HEK293 (cell line): ENCODE data around the gene FFAR2.

Experiments
- CTCF ChIA-PET: fragments of 350-600 bp; formaldehyde crosslinking; extraction: SDS; loops from one replicate; lab custom pipeline; 2021; ENCODE audit warnings: antibody characterized with exemption; lab: Yijun Ruan, JAX
- POLR2A ChIA-PET: fragments of 300-600 bp; formaldehyde crosslinking; extraction: SDS; loops from one replicate; lab custom pipeline; 2020; ENCODE audit warnings: antibody characterized with exemption, inconsistent platforms; lab: Yijun Ruan, JAX
- H3K27ac ChIP-seq: fragments of 200-500 bp; sonication (Bioruptor generic); 2 replicates; pipeline ENCODE4 v1.5.1; 2014; ENCODE audit warnings: low read depth, low read length, control low read depth, inconsistent platforms; ENCODE audit errors: extremely low read depth
- H3K36me3 ChIP-seq, 2 experiments: fragments of 200-500 bp in 1 of 2; sonication (Bioruptor generic) in 1 of 2; 1 replicate in 1 of 2; 2 replicates in 1 of 2; pipeline ENCODE4 v1.5.1; 2014 to 2017; ENCODE audit warnings: inconsistent platforms in 2 of 2, low read length in 2 of 2; ENCODE audit not compliant: control insufficient read depth in 2 of 2, insufficient read depth in 1 of 2
- H3K4me1 ChIP-seq: fragments of 200-500 bp; sonication (Bioruptor generic); 2 replicates; pipeline ENCODE4 v1.5.1; 2014; ENCODE audit warnings: mild to moderate bottlenecking, low read length, inconsistent platforms; ENCODE audit not compliant: control insufficient read depth, insufficient read depth
- H3K4me3 ChIP-seq: 2 replicates; pipeline ENCODE4 v1.5.1; 2011; ENCODE audit warnings: low read depth, mild to moderate bottlenecking, control low read depth, low read length, moderate library complexity
- H3K9me3 ChIP-seq: fragments of 200-500 bp; sonication (Bioruptor generic); 2 replicates; pipeline ENCODE4 v1.5.1; 2014; ENCODE audit warnings: low read depth, low read length, inconsistent platforms; ENCODE audit not compliant: control insufficient read depth, insufficient read depth
- TSHZ1 ChIP-seq: fragments of 450-650 bp; formaldehyde crosslinking; IDR thresholded peaks from 2 replicates; pipeline ENCODE4 v1.5.1; 2016; ENCODE audit warnings: missing biosample characterization, missing genetic modification characterization, borderline replicate concordance
- YY1 ChIP-seq: fragments of 450-650 bp; formaldehyde crosslinking; IDR thresholded peaks from 2 replicates; pipeline ENCODE4 v1.5.1; 2018; ENCODE audit warnings: missing biosample characterization, missing genetic modification characterization
- ZBTB17 ChIP-seq: fragments of 450-650 bp; formaldehyde crosslinking; IDR thresholded peaks from 2 replicates; pipeline ENCODE4 v1.5.1; 2016; ENCODE audit warnings: missing biosample characterization, missing genetic modification characterization
- ZIC2 ChIP-seq: fragments of 450-650 bp; formaldehyde crosslinking; IDR thresholded peaks from 2 replicates; pipeline ENCODE4 v1.5.1; 2016; ENCODE audit warnings: missing biosample characterization, missing genetic modification characterization
- ZNF138 ChIP-seq: fragments of 450-650 bp; formaldehyde crosslinking; IDR thresholded peaks from 2 replicates; pipeline ENCODE4 v1.5.1; 2016; ENCODE audit warnings: missing biosample characterization, missing genetic modification characterization, borderline replicate concordance
- ZNF19 ChIP-seq: fragments of 450-650 bp; formaldehyde crosslinking; IDR thresholded peaks from 2 replicates; pipeline ENCODE4; 2016; ENCODE audit warnings: missing biosample characterization, missing genetic modification characterization, low read depth
- ZNF211 ChIP-seq: fragments of 450-650 bp; formaldehyde crosslinking; IDR thresholded peaks from 2 replicates; pipeline ENCODE4 v1.5.1; 2016; ENCODE audit warnings: low read depth, missing biosample characterization, missing genetic modification characterization
- ZNF214 ChIP-seq: fragments of 450-650 bp; formaldehyde crosslinking; IDR thresholded peaks from 2 replicates; pipeline ENCODE4 v1.5.1; 2017; ENCODE audit warnings: missing biosample characterization, mild to moderate bottlenecking, missing genetic modification characterization, borderline replicate concordance
- ZNF23 ChIP-seq: fragments of 450-650 bp; formaldehyde crosslinking; IDR thresholded peaks from 2 replicates; pipeline ENCODE4 v1.5.1; 2016; ENCODE audit warnings: missing biosample characterization, missing genetic modification characterization, borderline replicate concordance
- ZNF280C ChIP-seq: fragments of 450-650 bp; formaldehyde crosslinking; IDR thresholded peaks from 2 replicates; pipeline ENCODE4 v1.5.1; 2016; ENCODE audit warnings: missing biosample characterization, missing genetic modification characterization
- ZNF394 ChIP-seq: fragments of 450-650 bp; formaldehyde crosslinking; IDR thresholded peaks from 2 replicates; pipeline ENCODE4 v1.5.1; 2016; ENCODE audit warnings: missing biosample characterization, missing genetic modification characterization, mild to moderate bottlenecking, moderate library complexity, borderline replicate concordance
- ZNF416 ChIP-seq: fragments of 450-650 bp; formaldehyde crosslinking; IDR thresholded peaks from 2 replicates; pipeline ENCODE4 v1.5.1; 2016; ENCODE audit warnings: missing biosample characterization, missing genetic modification characterization
- ZNF449 ChIP-seq: fragments of 450-650 bp; formaldehyde crosslinking; IDR thresholded peaks from 2 replicates; pipeline ENCODE4 v1.5.1; 2017; ENCODE audit warnings: missing biosample characterization, mild to moderate bottlenecking, missing genetic modification characterization, moderate library complexity
- ZNF610 ChIP-seq: fragments of 450-650 bp; formaldehyde crosslinking; IDR thresholded peaks from 2 replicates; pipeline ENCODE4 v1.5.1; 2016; ENCODE audit warnings: missing biosample characterization, missing genetic modification characterization, borderline replicate concordance
- ZNF670 ChIP-seq: fragments of 450-650 bp; formaldehyde crosslinking; IDR thresholded peaks from 2 replicates; pipeline ENCODE4 v1.5.1; 2016; ENCODE audit warnings: missing biosample characterization, missing genetic modification characterization, low read depth
- ZNF677 ChIP-seq: fragments of 450-650 bp; IDR thresholded peaks from 2 replicates; pipeline ENCODE4 v1.5.0; 2018; ENCODE audit warnings: missing biosample characterization, mild to moderate bottlenecking, missing genetic modification characterization, moderate library complexity
- ZNF704 ChIP-seq: fragments of 450-650 bp; formaldehyde crosslinking; IDR thresholded peaks from 2 replicates; pipeline ENCODE4 v1.5.1; 2016; ENCODE audit warnings: missing biosample characterization, missing genetic modification characterization
- ZNF768 ChIP-seq: fragments of 450-650 bp; formaldehyde crosslinking; IDR thresholded peaks from 2 replicates; pipeline ENCODE4 v1.5.1; 2018; ENCODE audit warnings: missing biosample characterization, mild to moderate bottlenecking, missing genetic modification characterization
- ZSCAN30 ChIP-seq: fragments of 450-650 bp; IDR thresholded peaks from 2 replicates; pipeline ENCODE4 v1.5.1; 2018; ENCODE audit warnings: missing biosample characterization, mild to moderate bottlenecking, missing genetic modification characterization, moderate library complexity
- ZSCAN4 ChIP-seq: fragments of 450-650 bp; formaldehyde crosslinking; IDR thresholded peaks from 2 replicates; pipeline ENCODE4 v1.5.1; 2017; ENCODE audit warnings: missing biosample characterization, missing genetic modification characterization

Gene FFAR2

GRCh38 chr19:35454663-35455062 is 6.6 kb downstream of the FFAR2 start (continued):
- no peak for TF ChIP-seq ZNF394
- TF ChIP-seq ZNF610 (tag by site-specific recombination), result no peak
- no peak for TF ChIP-seq ZNF138 (tag by site-specific recombination)
- TF ChIP-seq, all 188 proteins: peak for 0

GRCh38 chr19:35455616-35456201 is 7.7 kb downstream of the FFAR2 start:
- no peaks in the 10 kb centered on the region for H3K4me1 ChIP-seq
- H3K4me3 ChIP-seq, result no peak overlapping the region
- no peak overlapping the region for H3K27ac ChIP-seq
- POLR2A ChIA-PET, result no interaction called here
- no peaks in the 10 kb centered on the region; a peak in 1 of 3 replicates for H3K36me3 ChIP-seq
- peak; percentile 63; the same call in 1 of the 2 replicates for TF ChIP-seq ZNF677 (tag by site-specific recombination)
- no peak for TF ChIP-seq ZNF416
- peak; percentile 21; the same call in 1 of the 2 replicates for TF ChIP-seq ZBTB17 (tag by site-specific recombination)
- CTCF ChIA-PET, result interaction anchor here (0.7 to 1.0 kb wide), 3 partner anchors 100 to 232 kb away, joined by 3 to 4 read pairs (median 4); no protein-coding TSS in a partner anchor
- H3K9me3 ChIP-seq, result no peaks in the 10 kb centered on the region

- no peaks in the 10 kb centered on the region; a peak in 1 of 3 replicates for H3K36me3 ChIP-seq
- H3K4me1 ChIP-seq, result no peaks in the 10 kb centered on the region
- TF ChIP-seq ZBTB17 (tag by site-specific recombination), result no peak
- TF ChIP-seq ZNF394, result no peak
- no peak for TF ChIP-seq ZNF449
- TF ChIP-seq ZSCAN30 (tag by site-specific recombination), result no peak
- TF ChIP-seq ZNF19, result no peak
- no peak for TF ChIP-seq ZNF280C
- no peak for TF ChIP-seq ZNF211 (tag by site-specific recombination)
- TF ChIP-seq ZNF214 (tag by site-specific recombination), result no peak
- TF ChIP-seq YY1 (tag by site-specific recombination), result no peak
- TF ChIP-seq ZNF704 (tag by site-specific recombination), result no peak
- no peak for TF ChIP-seq ZNF670 (tag by site-specific recombination)
- TF ChIP-seq TSHZ1, result no peak
- no peak for TF ChIP-seq ZSCAN4 (tag by site-specific recombination)
- TF ChIP-seq ZIC2 (tag by site-specific recombination), result no peak
- TF ChIP-seq ZNF23 (tag by site-specific recombination), result no peak
- TF ChIP-seq ZNF768, result no peak
- ChIA-PET POLR2A (no interaction called here), CTCF (interaction anchor here (0.7 to 4.1 kb wide), 5 partner anchors 12 to 104 kb away, joined by 3 to 26 read pairs (median 4); no protein-coding TSS in a partner anchor)
- no peaks in the 10 kb centered on the region for H3K9me3 ChIP-seq
- H3K4me3 ChIP-seq, result no peak overlapping the region
- no peak overlapping the region for H3K27ac ChIP-seq
These were observed 9.1 kb downstream of the FFAR2 start for GRCh38 chr19:35457173-35457572.
